T-cell (primary cell): ENCODE results near the gene DAP3. TPM values are rescaled to one million over a fixed set of nuclear protein-coding genes. Genes with fewer than 3 reads are reported as not detected.
A peak's percentile ranks its signal among the peaks of the same experiment; 100 is the strongest.
"Not testable (repeated sequence)": the region's sequence is repeated elsewhere in the genome, so short reads cannot be mapped to it uniquely, and the experiment has no call there.

Experiments used
- ATAC-seq, 4 experiments: fragments of 200-7000 bp in 3 of 4; fragments of 150-1000 bp in 1 of 4; cut with Tn5 transposase; replicated peaks in 1 of 4; 1 replicate in 3 of 4; 2 replicates in 1 of 4; pipeline ENCODE4 v1.10.0; 2021; ENCODE audit warnings: moderate library complexity in 3 of 4, mild to moderate bottlenecking in 2 of 4, moderate number of reproducible peaks in 1 of 4
- CTCF ChIA-PET, 2 donors: fragments of 300-600 bp; sonication (Branson Sonifier 250); formaldehyde crosslinking; loops; one replicate each; lab custom pipeline; 2022; ENCODE audit warnings: antibody characterized with exemption in 2 of 2; lab: Charles Lee
- POLR2A ChIA-PET, 2 donors: fragments of 300-600 bp; sonication (Branson Sonifier 250); formaldehyde crosslinking; loops; one replicate each; lab custom pipeline; 2022; ENCODE audit warnings: antibody characterized with exemption in 2 of 2; lab: Charles Lee
- DNase-seq, 35 experiments: peaks; one replicate each; pipeline versions ENCODE4 v3.0.0 to v3.0.0-alpha.2; 2013 to 2023
- H3K27ac ChIP-seq: one replicate; pipeline ENCODE4 v1.5.1; 2013; ENCODE audit warnings: low read length
- H3K27me3 ChIP-seq, 2 experiments: replicated peaks in 1 of 2; 1 replicate in 1 of 2; 2 replicates in 1 of 2; pipeline versions ENCODE4 v1.6.1 to v1.7.0; 2013; ENCODE audit warnings: low read length in 1 of 2, mixed read lengths in 1 of 2; ENCODE audit not compliant: control insufficient read depth in 2 of 2, insufficient read depth in 2 of 2; ENCODE audit errors: extremely low read depth in 1 of 2
- H3K36me3 ChIP-seq, 2 donors: 1 replicate in 1 of 2; 2 replicates in 1 of 2; pipeline versions ENCODE4 v1.6.1 to v1.7.0; 2013; ENCODE audit warnings: low read length in 1 of 2; ENCODE audit not compliant: control insufficient read depth in 2 of 2, insufficient read depth in 1 of 2; ENCODE audit errors: extremely low read depth in 1 of 2
- H3K4me1 ChIP-seq, 2 experiments: 1 replicate in 1 of 2; 2 replicates in 1 of 2; pipeline versions ENCODE4 v1.6.1 to v1.7.0; 2013; ENCODE audit warnings: low read length in 2 of 2, mixed read lengths in 1 of 2; ENCODE audit not compliant: insufficient read depth in 2 of 2, control insufficient read depth in 1 of 2; ENCODE audit errors: extremely low read depth in 1 of 2
- H3K4me3 ChIP-seq, 2 donors: 1 replicate in 1 of 2; 2 replicates in 1 of 2; pipeline versions ENCODE4 v1.5.1 to v1.7.0; 2013; ENCODE audit warnings: mild to moderate bottlenecking in 2 of 2, low read length in 1 of 2, moderate library complexity in 1 of 2; ENCODE audit not compliant: control insufficient read depth in 1 of 2; ENCODE audit errors: extremely low read depth in 1 of 2
- H3K9me3 ChIP-seq: 2 replicates; pipeline ENCODE4 v1.7.0; 2013
- H3K27ac Mint-ChIP-seq, 2 donors: one replicate each; pipeline ENCODE4 v1.8.0; 2020 to 2021; ENCODE audit warnings: mild to moderate bottlenecking in 2 of 2, mixed read lengths in 2 of 2
- H3K27me3 Mint-ChIP-seq, 2 donors: one replicate each; pipeline ENCODE4 v1.8.0; 2021 to 2022; ENCODE audit warnings: mixed read lengths in 2 of 2
- H3K36me3 Mint-ChIP-seq: one replicate; pipeline ENCODE4 v1.8.0; 2021; ENCODE audit warnings: mixed read lengths
- H3K4me1 Mint-ChIP-seq, 3 donors: one replicate each; pipeline ENCODE4 v1.8.0; 2020 to 2022; ENCODE audit warnings: mixed read lengths in 3 of 3, mild to moderate bottlenecking in 1 of 3
- H3K4me3 Mint-ChIP-seq, 3 donors: one replicate each; pipeline ENCODE4 v1.8.0; 2020 to 2022; ENCODE audit warnings: mild to moderate bottlenecking in 3 of 3, mixed read lengths in 3 of 3, moderate library complexity in 3 of 3
- H3K9me3 Mint-ChIP-seq, 3 donors: one replicate each; pipeline ENCODE4 v1.8.0; 2020 to 2022; ENCODE audit warnings: mixed read lengths in 3 of 3
- WGBS: methylation state at CpG from one replicate; pipeline ENCODE4 v1.1.5; 2013; ENCODE audit warnings: missing lambda C conversion rate; ENCODE audit not compliant: insufficient coverage; 5-methylcytosine and 5-hydroxymethylcytosine counted together
- total RNA-seq, 35 experiments: library from RNA in 6 of 35; stranded (reverse) in 6 of 35; fragments of 120-200 nt in 1 of 35; gene quantifications; one replicate each; pipeline versions ENCODE4 v1.2.1 to v1.2.4 and lab custom pipeline; 2013 to 2026

The DAP3 gene
- total RNA-seq, 5 donors from 2014 or later (not counting 1 experiment from before 2014, with no cell fraction given): 112 to 140 (median 133) TPM

GRCh38 chr1:155694167-155694566, 5.3 kb downstream of the DAP3 start:
- H3K4me1 ChIP-seq: peaks cover 6 to 30% of the 10 kb centered on the region in 2 experiments
- CTCF ChIA-PET: no interaction called here
- H3K9me3 ChIP-seq: no peaks in the 10 kb centered on the region
- Mint-ChIP-seq H3K27ac (no peak overlapping the region), H3K36me3 (peaks cover 36% of the 10 kb centered on the region), H3K27me3 (no peaks in the 10 kb centered on the region), H3K4me1 (peaks cover 75 to 87% (median 85%) of the 10 kb centered on the region in 3 donors), H3K4me3 (no peak overlapping the region), H3K9me3 (no peaks in the 10 kb centered on the region)
- no peak overlapping the region for H3K4me3 ChIP-seq
- ATAC-seq (no peak), DNase-seq (no peak)
- H3K36me3 ChIP-seq: peaks cover 0 to 11% of the 10 kb centered on the region in 2 donors
- H3K27ac ChIP-seq: no peak overlapping the region
- H3K27me3 ChIP-seq: no peaks in the 10 kb centered on the region
- POLR2A ChIA-PET: no interaction called here
- WGBS: no CpG with 5 or more reads among the region's 7 CpGs

GRCh38 chr1:155695072-155695471, 6.2 kb downstream of the DAP3 start:
- ChIA-PET POLR2A (no interaction called here), CTCF (no interaction called here)
- Histone ChIP-seq H3K4me1 (peaks cover 5 to 23% of the 10 kb centered on the region in 2 experiments), H3K4me3 (no peak overlapping the region), H3K9me3 (no peaks in the 10 kb centered on the region), H3K27ac (no peak overlapping the region), H3K36me3 (peaks cover 0 to 11% of the 10 kb centered on the region in 2 donors), H3K27me3 (no peaks in the 10 kb centered on the region)
- peak overlapping the region in 1 of 3 donors; percentile 60 for H3K4me3 Mint-ChIP-seq
- H3K4me1 Mint-ChIP-seq: peaks cover 72 to 83% (median 82%) of the 10 kb centered on the region in 3 donors
- H3K27me3 Mint-ChIP-seq: no peaks in the 10 kb centered on the region
- H3K36me3 Mint-ChIP-seq: peaks cover 36% of the 10 kb centered on the region
- peak overlapping the region in 1 of 2 donors; percentile 4 for H3K27ac Mint-ChIP-seq
- WGBS: 70% methylated on average over 2 of the region's 4 CpGs
- ATAC-seq (no peak), DNase-seq (no peak)
- no peaks in the 10 kb centered on the region for H3K9me3 Mint-ChIP-seq

GRCh38 chr1:155695608-155696007, 6.7 kb downstream of the DAP3 start:
- no peak overlapping the region for H3K27ac Mint-ChIP-seq
- H3K27me3 Mint-ChIP-seq: no peaks in the 10 kb centered on the region
- DNase-seq (no peak), ATAC-seq (no peak)
- H3K36me3 Mint-ChIP-seq: peaks cover 36% of the 10 kb centered on the region
- Histone ChIP-seq H3K27me3 (no peaks in the 10 kb centered on the region), H3K36me3 (peaks cover 0 to 11% of the 10 kb centered on the region in 2 donors), H3K4me3 (no peak overlapping the region), H3K9me3 (no peaks in the 10 kb centered on the region), H3K27ac (no peak overlapping the region), H3K4me1 (peaks cover under 1 to 17% of the 10 kb centered on the region in 2 experiments)
- H3K4me3 Mint-ChIP-seq: peak overlapping the region in 1 of 3 donors; percentile 60
- peaks cover 70 to 80% (median 79%) of the 10 kb centered on the region in 3 donors for H3K4me1 Mint-ChIP-seq
- ChIA-PET POLR2A (no interaction called here), CTCF (no interaction called here)
- no CpG with 5 or more reads among the region's 3 CpGs for WGBS
- no peaks in the 10 kb centered on the region for H3K9me3 Mint-ChIP-seq

- Histone ChIP-seq H3K36me3 (peaks cover 0 to 8% of the 10 kb centered on the region in 2 donors), H3K4me1 (peaks cover 0 to 15% of the 10 kb centered on the region in 2 experiments), H3K9me3 (no peaks in the 10 kb centered on the region), H3K4me3 (no peak overlapping the region), H3K27me3 (no peaks in the 10 kb centered on the region), H3K27ac (no peak overlapping the region)
- no peak overlapping the region for H3K4me3 Mint-ChIP-seq
- H3K36me3 Mint-ChIP-seq: peaks cover 30% of the 10 kb centered on the region
- peaks cover 66 to 73% (median 71%) of the 10 kb centered on the region in 3 donors for H3K4me1 Mint-ChIP-seq
- DNase-seq: no peak
- ATAC-seq: no peak
- POLR2A ChIA-PET: no interaction called here
- H3K9me3 Mint-ChIP-seq: no peaks in the 10 kb centered on the region
- CTCF ChIA-PET: no interaction called here
- no peak overlapping the region for H3K27ac Mint-ChIP-seq
- H3K27me3 Mint-ChIP-seq: no peaks in the 10 kb centered on the region
Measured at GRCh38 chr1:155696524-155696923, 7.6 kb downstream of the DAP3 start.

- H3K27ac ChIP-seq: no peak overlapping the region
- H3K4me1 Mint-ChIP-seq: peaks cover 63 to 69% (median 66%) of the 10 kb centered on the region in 3 donors
- ChIA-PET POLR2A (no interaction called here), CTCF (no interaction called here)
- no peak overlapping the region for H3K4me3 ChIP-seq
- no peak overlapping the region for H3K27ac Mint-ChIP-seq
- no peak overlapping the region for H3K4me3 Mint-ChIP-seq
- H3K36me3 ChIP-seq: peaks cover 0 to 4% of the 10 kb centered on the region in 2 donors
- peaks cover 25% of the 10 kb centered on the region for H3K36me3 Mint-ChIP-seq
- H3K27me3 ChIP-seq: no peaks in the 10 kb centered on the region
- peaks cover 0 to 10% of the 10 kb centered on the region in 2 experiments for H3K4me1 ChIP-seq
- no peaks in the 10 kb centered on the region for H3K9me3 Mint-ChIP-seq
- no peaks in the 10 kb centered on the region for H3K9me3 ChIP-seq
- WGBS: no CpG with 5 or more reads among the region's 10 CpGs
- DNase-seq (no peak), ATAC-seq (no peak)
- H3K27me3 Mint-ChIP-seq: no peaks in the 10 kb centered on the region
Measured at GRCh38 chr1:155697046-155697445, 8.2 kb downstream of the DAP3 start.

- POLR2A ChIA-PET, H3K27me3 Mint-ChIP-seq, H3K27me3 ChIP-seq, H3K9me3 Mint-ChIP-seq, H3K4me3 Mint-ChIP-seq, H3K9me3 ChIP-seq, H3K27ac ChIP-seq, H3K4me1 ChIP-seq, H3K4me3 ChIP-seq, ATAC-seq, H3K27ac Mint-ChIP-seq, H3K36me3 ChIP-seq, DNase-seq: not testable (repeated sequence)
- H3K4me1 Mint-ChIP-seq: peaks cover 62 to 66% (median 64%) of the 10 kb centered on the region in 3 donors
- WGBS: 89% methylated on average over 10 of the region's 11 CpGs
- CTCF ChIA-PET: interaction anchor here in 1 of 2 donors (0.6 kb wide), 1 partner anchor 1783 kb away, joined by 3 read pairs; no protein-coding TSS in a partner anchor
- H3K36me3 Mint-ChIP-seq: peaks cover 19% of the 10 kb centered on the region
Measured at GRCh38 chr1:155697616-155698015, 8.7 kb downstream of the DAP3 start.
